ENCODE results near the gene ANGPTL4.

Gene ANGPTL4

GRCh38 chr19:8421484-8422461 is 57.8 kb downstream of the ANGPTL4 start:
- DNase-seq: no peak

- no peak for DNase-seq
These were observed 59.9 kb downstream of the ANGPTL4 start for GRCh38 chr19:8423817-8424223.
